Inflammatory macrophage treated with lipopolysaccharide for 4 hours (primary cell): ENCODE data around the gene CTNNA3.

Experiments used
- DNase-seq: peaks from one replicate; pipeline ENCODE4 v3.0.0-alpha.2; 2020

The CTNNA3 gene

GRCh38 chr10:66717231-66717981 lies 978.6 kb downstream of the CTNNA3 start:
- no peak for DNase-seq

- no peak for DNase-seq
These were observed 981.3 kb downstream of the CTNNA3 start for GRCh38 chr10:66714741-66715140.

- DNase-seq: no peak
These were observed 982.6 kb downstream of the CTNNA3 start for GRCh38 chr10:66713387-66713786.

GRCh38 chr10:66698069-66698468 lies 997.9 kb downstream of the CTNNA3 start:
- DNase-seq: no peak

GRCh38 chr10:66695046-66695445 lies 1000.9 kb downstream of the CTNNA3 start:
- DNase-seq: no peak

GRCh38 chr10:66684581-66684980 lies 1011.4 kb downstream of the CTNNA3 start:
- DNase-seq: no peak

GRCh38 chr10:66680886-66681285 lies 1015.1 kb downstream of the CTNNA3 start:
- DNase-seq: no peak

GRCh38 chr10:66678521-66678920 lies 1017.5 kb downstream of the CTNNA3 start:
- DNase-seq: no peak

- DNase-seq: no peak
These were observed 1022.9 kb downstream of the CTNNA3 start for GRCh38 chr10:66673071-66673470.

GRCh38 chr10:66671562-66671961 lies 1024.4 kb downstream of the CTNNA3 start:
- DNase-seq: no peak

- no peak for DNase-seq
These were observed 1024.9 kb downstream of the CTNNA3 start for GRCh38 chr10:66671064-66671463.

- no peak for DNase-seq
These were observed 1039.5 kb downstream of the CTNNA3 start for GRCh38 chr10:66656499-66656898.

GRCh38 chr10:66654861-66655260 lies 1041.1 kb downstream of the CTNNA3 start:
- no peak for DNase-seq

- DNase-seq: no peak
These were observed 1044.5 kb downstream of the CTNNA3 start for GRCh38 chr10:66651308-66652082.

GRCh38 chr10:66649626-66650025 lies 1046.4 kb downstream of the CTNNA3 start:
- no peak for DNase-seq

GRCh38 chr10:66642217-66642616 lies 1053.8 kb downstream of the CTNNA3 start:
- DNase-seq: no peak

- no peak for DNase-seq
These were observed 1056.6 kb downstream of the CTNNA3 start for GRCh38 chr10:66639371-66639770.

GRCh38 chr10:66637273-66638036 lies 1058.5 kb downstream of the CTNNA3 start:
- DNase-seq: no peak

GRCh38 chr10:66629996-66630395 lies 1066.0 kb downstream of the CTNNA3 start:
- no peak for DNase-seq

- no peak for DNase-seq
These were observed 1068.8 kb downstream of the CTNNA3 start for GRCh38 chr10:66627156-66627555.

GRCh38 chr10:66625709-66626590 lies 1070.0 kb downstream of the CTNNA3 start:
- no peak for DNase-seq

GRCh38 chr10:66622050-66622449 lies 1073.9 kb downstream of the CTNNA3 start:
- DNase-seq: no peak

- DNase-seq: no peak
These were observed 1091.8 kb downstream of the CTNNA3 start for GRCh38 chr10:66604195-66604594.
